ENCODE data around the gene CD2.

The CD2 gene

GRCh38 chr1:116754198-116754977 is at the start of gene CD2:
Gene CD2 (plus strand): TSS chr1:116754430. CDS start chr1:116754493, 63 bp downstream.
- no peak within 1 kb of the TSS for H3K4me3 ChIP-seq (ENCODE audit: low read length)
- H2AFZ ChIP-seq (ENCODE audit: low read length): no peak within 1 kb of the TSS
- no peak within 1 kb of the TSS for H3K9ac ChIP-seq (ENCODE audit: low read length)
- H3K4me1 ChIP-seq (ENCODE audit: low read length): no peaks in the 10 kb centered on the region
- H3K27me3 ChIP-seq (replicated peaks; ENCODE audit: insufficient read depth, low read length): no peaks in the 10 kb centered on the region
- no peaks in the 10 kb centered on the region for H3K9me2 ChIP-seq (replicated peaks; ENCODE audit: insufficient read depth, low read length)
- no peaks in the 10 kb centered on the region for H3K79me2 ChIP-seq (ENCODE audit: low read length)
- H3K27ac ChIP-seq (ENCODE audit: low read length): no peak within 1 kb of the TSS
- no peaks in the 10 kb centered on the region for H3F3A ChIP-seq (ENCODE audit: insufficient read depth, low read length)
- H3K36me3 ChIP-seq (replicated peaks; ENCODE audit: insufficient read depth, low read length): no peaks in the 10 kb centered on the region
- H3K9me3 ChIP-seq (replicated peaks; ENCODE audit: insufficient read depth, low read length): no peaks in the 10 kb centered on the region
- H3K4me2 ChIP-seq (ENCODE audit: low read depth, low read length): no peak within 1 kb of the TSS
- DNase-seq: no peak
- H4K20me1 ChIP-seq (ENCODE audit: insufficient read depth, low read length): no peaks in the 10 kb centered on the region
- TF ChIP-seq EZH2 (optimal IDR thresholded peaks at IDR 0.05; ENCODE audit: low read depth, low read length): no peak
- no peak for TF ChIP-seq EZH2phosphoT487 (IDR thresholded peaks at IDR 0.05; ENCODE audit: low read length)
- TF ChIP-seq CTCF (IDR thresholded peaks at IDR 0.05; ENCODE audit: low read length): no peak

- Histone ChIP-seq H3K36me3 (replicated peaks; ENCODE audit: insufficient read depth, low read length) (no peaks in the 10 kb centered on the region), H3K9me3 (replicated peaks; ENCODE audit: insufficient read depth, low read length) (no peaks in the 10 kb centered on the region), H3K9ac (ENCODE audit: low read length) (no peak overlapping the region), H3F3A (ENCODE audit: insufficient read depth, low read length) (no peaks in the 10 kb centered on the region), H3K27me3 (replicated peaks; ENCODE audit: insufficient read depth, low read length) (no peaks in the 10 kb centered on the region), H3K27ac (ENCODE audit: low read length) (no peak overlapping the region), H2AFZ (ENCODE audit: low read length) (no peak overlapping the region), H3K4me1 (ENCODE audit: low read length) (no peaks in the 10 kb centered on the region), H3K9me2 (replicated peaks; ENCODE audit: insufficient read depth, low read length) (no peaks in the 10 kb centered on the region), H3K4me3 (ENCODE audit: low read length) (no peak overlapping the region), H3K4me2 (ENCODE audit: low read depth, low read length) (no peak overlapping the region), H4K20me1 (ENCODE audit: insufficient read depth, low read length) (no peaks in the 10 kb centered on the region), H3K79me2 (ENCODE audit: low read length) (no peaks in the 10 kb centered on the region)
- no peak for TF ChIP-seq EZH2 (optimal IDR thresholded peaks at IDR 0.05; ENCODE audit: low read depth, low read length)
- TF ChIP-seq CTCF (IDR thresholded peaks at IDR 0.05; ENCODE audit: low read length): no peak
- no peak for TF ChIP-seq EZH2phosphoT487 (IDR thresholded peaks at IDR 0.05; ENCODE audit: low read length)
- DNase-seq: no peak
Measured at GRCh38 chr1:116706123-116706522, 48.1 kb upstream of the CD2 start.

GRCh38 chr1:116706841-116707240 is 47.4 kb upstream of the CD2 start:
- Histone ChIP-seq H3K9me3 (replicated peaks; ENCODE audit: insufficient read depth, low read length) (no peaks in the 10 kb centered on the region), H3K4me1 (ENCODE audit: low read length) (no peaks in the 10 kb centered on the region), H3K9me2 (replicated peaks; ENCODE audit: insufficient read depth, low read length) (no peaks in the 10 kb centered on the region), H3K27ac (ENCODE audit: low read length) (no peak overlapping the region), H3K9ac (ENCODE audit: low read length) (no peak overlapping the region), H4K20me1 (ENCODE audit: insufficient read depth, low read length) (no peaks in the 10 kb centered on the region), H2AFZ (ENCODE audit: low read length) (no peak overlapping the region), H3K4me2 (ENCODE audit: low read depth, low read length) (no peak overlapping the region), H3F3A (ENCODE audit: insufficient read depth, low read length) (no peaks in the 10 kb centered on the region), H3K4me3 (ENCODE audit: low read length) (no peak overlapping the region), H3K79me2 (ENCODE audit: low read length) (no peaks in the 10 kb centered on the region), H3K36me3 (replicated peaks; ENCODE audit: insufficient read depth, low read length) (no peaks in the 10 kb centered on the region), H3K27me3 (replicated peaks; ENCODE audit: insufficient read depth, low read length) (no peaks in the 10 kb centered on the region)
- DNase-seq: no peak
- TF ChIP-seq EZH2 (optimal IDR thresholded peaks at IDR 0.05; ENCODE audit: low read depth, low read length) (no peak), CTCF (IDR thresholded peaks at IDR 0.05; ENCODE audit: low read length) (no peak)
